HuH-7 (cell line): ENCODE measurements around the gene KAZN.

Experiments used
- DNase-seq: peaks from one replicate; pipeline ENCODE4 v3.0.0; 2011; ENCODE audit warnings: low spot score

The KAZN gene

GRCh38 chr1:14713077-14713476 lies 114.6 kb downstream of the KAZN start:
- DNase-seq, result no peak

- no peak for DNase-seq
Observed at GRCh38 chr1:14715266-14715665, 116.8 kb downstream of the KAZN start.

- DNase-seq, result no peak
Observed at GRCh38 chr1:14715802-14716201, 117.3 kb downstream of the KAZN start.

- DNase-seq, result no peak
Observed at GRCh38 chr1:14716474-14716873, 118.0 kb downstream of the KAZN start.

- no peak for DNase-seq
Observed at GRCh38 chr1:14718476-14718875, 120.0 kb downstream of the KAZN start.

- DNase-seq, result no peak
Observed at GRCh38 chr1:14723401-14723800, 124.9 kb downstream of the KAZN start.

GRCh38 chr1:14724246-14724645 lies 125.8 kb downstream of the KAZN start:
- DNase-seq, result no peak

- DNase-seq, result no peak
Observed at GRCh38 chr1:14724678-14725077, 126.2 kb downstream of the KAZN start.

- no peak for DNase-seq
Observed at GRCh38 chr1:14725238-14725637, 126.8 kb downstream of the KAZN start.

GRCh38 chr1:14725695-14726094 lies 127.2 kb downstream of the KAZN start:
- DNase-seq, result no peak

GRCh38 chr1:14726606-14727005 lies 128.1 kb downstream of the KAZN start:
- no peak for DNase-seq

- DNase-seq, result no peak
Observed at GRCh38 chr1:14728516-14728915, 130.0 kb downstream of the KAZN start.

- no peak for DNase-seq
Observed at GRCh38 chr1:14732728-14733047, 134.2 kb downstream of the KAZN start.

- no peak for DNase-seq
Observed at GRCh38 chr1:14733048-14733778, 134.7 kb downstream of the KAZN start.

- DNase-seq, result no peak
Observed at GRCh38 chr1:14733779-14734140, 135.3 kb downstream of the KAZN start.

- no peak for DNase-seq
Observed at GRCh38 chr1:14735841-14736240, 137.4 kb downstream of the KAZN start.

GRCh38 chr1:14737561-14738094 lies 139.1 kb downstream of the KAZN start:
- no peak for DNase-seq

- no peak for DNase-seq
Observed at GRCh38 chr1:14738235-14738634, 139.8 kb downstream of the KAZN start.

GRCh38 chr1:14738647-14739046 lies 140.2 kb downstream of the KAZN start:
- no peak for DNase-seq

GRCh38 chr1:14739082-14739832 lies 140.8 kb downstream of the KAZN start:
- DNase-seq, result no peak

- DNase-seq, result no peak
Observed at GRCh38 chr1:14740016-14740415, 141.5 kb downstream of the KAZN start.

GRCh38 chr1:14741082-14741481 lies 142.6 kb downstream of the KAZN start:
- no peak for DNase-seq

- DNase-seq, result no peak
Observed at GRCh38 chr1:14741532-14741931, 143.0 kb downstream of the KAZN start.
